Lower leg skin (tissue), 4 donors: Measurements from ENCODE around the gene SELENOV. TPM values are rescaled to one million over a fixed set of nuclear protein-coding genes. Genes with fewer than 3 reads are reported as not detected.

ENCODE experiments used
- DNase-seq, 2 donors: peaks; one replicate each; pipeline ENCODE4 v3.0.0-alpha.2; 2019; ENCODE audit warnings: low spot score in 2 of 2
- H3K4me3 ChIP-seq: fragments of 200-600 bp; sonication (generic); 2 replicates; pipeline ENCODE4 v1.5.1; 2017; ENCODE audit warnings: mild to moderate bottlenecking, low read depth; ENCODE audit not compliant: poor library complexity, severe bottlenecking
- POLR2A ChIP-seq, 2 donors: fragments of 450-650 bp; IDR thresholded peaks; one replicate each; pipeline ENCODE4 v1.6.1; 2016 to 2017; ENCODE audit warnings: antibody characterized with exemption in 2 of 2, mild to moderate bottlenecking in 1 of 2, moderate library complexity in 1 of 2
- WGBS, 2 donors: methylation state at CpG; one replicate each; pipeline ENCODE4 v1.1.5; 2018; 5-methylcytosine and 5-hydroxymethylcytosine counted together
- intact Hi-C: fragments of 100-400 bp; cut with DNase I; formaldehyde crosslinking; loops from one replicate; pipeline ENCODE4 v1.15.0; 2023; ENCODE audit warnings: low total_unique reads
- total RNA-seq, 4 donors: library from RNA; depleted of rRNA; stranded (reverse); fragments of >200 nt; gene quantifications; one replicate each; pipeline ENCODE4 v1.1.0, GENCODE V29; 2016
- TF ChIP-seq, protein P1 (sequence below), 3 donors: fragments of 450-650 bp; IDR thresholded peaks; one replicate each; pipeline ENCODE4 v1.5.1; 2016; ENCODE audit warnings: antibody characterized with exemption in 3 of 3, mild to moderate bottlenecking in 3 of 3, moderate library complexity in 2 of 3

SELENOV gene
- total RNA-seq, 4 donors from 2014 or later: not detected

DNA sequence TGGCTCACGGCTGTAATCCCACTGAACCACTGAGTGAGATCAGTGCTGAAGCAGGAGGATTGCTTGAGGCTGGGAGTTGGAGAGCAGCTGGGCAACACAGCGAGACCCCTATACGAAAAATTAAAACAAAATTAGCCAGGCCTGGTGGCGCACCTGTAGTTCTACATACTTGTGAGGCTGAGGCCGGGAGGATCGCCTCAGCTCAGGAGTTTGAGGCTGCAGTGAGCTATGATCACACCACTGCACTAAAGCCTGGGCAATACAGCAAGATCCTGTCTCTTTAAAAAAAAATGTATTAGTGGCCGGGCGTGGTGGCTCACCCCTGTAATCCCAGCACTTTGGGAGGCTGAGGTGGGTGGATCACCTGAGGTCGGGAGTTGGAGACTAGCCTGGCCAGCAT, 6.3 kb upstream of the SELENOV start:
- TF ChIP-seq, protein P1, sequence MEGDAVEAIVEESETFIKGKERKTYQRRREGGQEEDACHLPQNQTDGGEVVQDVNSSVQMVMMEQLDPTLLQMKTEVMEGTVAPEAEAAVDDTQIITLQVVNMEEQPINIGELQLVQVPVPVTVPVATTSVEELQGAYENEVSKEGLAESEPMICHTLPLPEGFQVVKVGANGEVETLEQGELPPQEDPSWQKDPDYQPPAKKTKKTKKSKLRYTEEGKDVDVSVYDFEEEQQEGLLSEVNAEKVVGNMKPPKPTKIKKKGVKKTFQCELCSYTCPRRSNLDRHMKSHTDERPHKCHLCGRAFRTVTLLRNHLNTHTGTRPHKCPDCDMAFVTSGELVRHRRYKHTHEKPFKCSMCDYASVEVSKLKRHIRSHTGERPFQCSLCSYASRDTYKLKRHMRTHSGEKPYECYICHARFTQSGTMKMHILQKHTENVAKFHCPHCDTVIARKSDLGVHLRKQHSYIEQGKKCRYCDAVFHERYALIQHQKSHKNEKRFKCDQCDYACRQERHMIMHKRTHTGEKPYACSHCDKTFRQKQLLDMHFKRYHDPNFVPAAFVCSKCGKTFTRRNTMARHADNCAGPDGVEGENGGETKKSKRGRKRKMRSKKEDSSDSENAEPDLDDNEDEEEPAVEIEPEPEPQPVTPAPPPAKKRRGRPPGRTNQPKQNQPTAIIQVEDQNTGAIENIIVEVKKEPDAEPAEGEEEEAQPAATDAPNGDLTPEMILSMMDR (IDR thresholded peaks at IDR 0.05): no peak
- no peak for TF ChIP-seq POLR2A (IDR thresholded peaks at IDR 0.05)
- H3K4me3 ChIP-seq: no peak overlapping the region
- 84 to 87% methylated on average over 9 of the region's 9 CpGs for WGBS, 2 donors
- DNase-seq: no peak
- intact Hi-C loops: no loop called here

DNA sequence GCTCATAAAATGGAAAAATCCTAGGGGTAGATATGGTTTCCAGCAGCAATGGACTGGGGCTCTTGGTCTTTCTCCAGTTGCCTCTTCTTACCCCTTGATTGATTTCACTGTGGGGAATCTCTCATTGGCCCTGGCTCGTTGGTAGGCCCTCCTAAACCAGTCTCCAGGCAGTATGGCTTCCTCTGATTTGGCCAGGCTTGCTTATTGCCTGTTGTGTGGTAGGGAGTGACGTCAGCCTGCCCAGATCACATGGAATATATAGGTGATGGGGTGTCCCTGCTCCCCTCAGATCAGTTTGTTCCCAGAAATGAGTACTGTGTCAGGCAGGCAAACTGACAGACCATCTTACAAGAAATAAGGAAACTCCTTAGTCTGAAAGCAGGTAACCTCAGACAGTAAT, 5.7 kb upstream of the SELENOV start:
- no peak overlapping the region for H3K4me3 ChIP-seq
- DNase-seq: no peak
- 48 to 78% methylated on average over 2 of the region's 2 CpGs for WGBS, 2 donors
- TF ChIP-seq, protein P1 (IDR thresholded peaks at IDR 0.05): no peak
- TF ChIP-seq POLR2A (IDR thresholded peaks at IDR 0.05): no peak
- intact Hi-C loops: no loop called here

DNA sequence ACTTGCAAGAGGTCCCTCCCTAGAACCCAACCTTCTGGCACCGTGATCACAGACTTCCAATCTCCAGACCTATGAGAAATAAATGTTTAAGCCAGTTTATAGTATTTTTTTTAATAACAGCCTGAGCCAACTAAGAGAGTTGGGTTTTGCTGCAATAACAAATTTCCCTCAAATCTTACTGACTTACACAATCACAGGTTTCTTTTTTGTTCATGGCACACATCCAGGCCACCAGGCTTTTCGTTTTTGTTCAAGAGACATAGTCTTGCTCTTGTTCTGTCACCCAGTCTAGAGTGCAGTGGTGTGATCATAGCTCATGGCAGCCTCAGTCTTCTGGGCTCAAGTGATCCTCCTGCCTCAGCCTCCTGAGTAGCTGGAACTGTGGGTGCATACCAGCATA, 2.0 kb upstream of the SELENOV start:
- intact Hi-C loops: no loop called here
- no peak overlapping the region for H3K4me3 ChIP-seq
- WGBS, 2 donors: 43 to 51% methylated on average over 2 of the region's 2 CpGs
- no peak for DNase-seq
- TF ChIP-seq POLR2A (IDR thresholded peaks at IDR 0.05): no peak
- TF ChIP-seq, protein P1 (IDR thresholded peaks at IDR 0.05): no peak

DNA sequence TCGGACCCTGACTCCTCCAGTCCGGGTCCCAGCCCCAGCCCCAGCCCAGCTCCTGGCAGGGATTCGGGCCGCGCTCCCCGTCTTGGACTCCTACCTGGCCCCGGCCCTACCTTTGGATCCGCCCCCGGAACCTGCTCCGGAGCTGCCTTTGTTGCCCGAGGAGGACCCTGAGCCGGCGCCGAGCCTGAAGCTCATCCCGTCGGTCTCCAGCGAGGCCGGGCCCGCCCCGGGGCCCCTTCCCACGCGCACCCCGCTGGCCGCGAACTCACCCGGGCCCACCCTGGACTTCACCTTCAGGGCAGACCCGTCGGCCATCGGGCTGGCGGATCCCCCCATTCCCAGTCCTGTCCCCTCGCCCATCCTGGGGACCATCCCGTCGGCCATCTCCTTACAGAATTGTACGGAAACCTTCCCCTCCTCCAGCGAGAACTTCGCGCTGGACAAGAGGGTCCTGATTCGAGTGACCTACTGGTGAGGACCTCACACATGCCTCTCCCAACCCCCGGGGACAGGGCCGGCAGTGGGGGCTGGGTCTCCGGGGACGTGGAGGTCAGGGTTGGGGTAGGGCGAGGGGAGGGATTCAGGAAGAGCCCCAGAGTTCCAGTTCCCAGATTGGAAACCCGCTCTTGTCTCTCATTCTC, 732 bp downstream of the SELENOV start:
- DNase-seq: no peak
- intact Hi-C loops: no loop called here
- TF ChIP-seq POLR2A (IDR thresholded peaks at IDR 0.05): no peak
- TF ChIP-seq, protein P1 (IDR thresholded peaks at IDR 0.05): no peak
- 2% methylated on average over 25 to 44 of the region's 44 CpGs for WGBS, 2 donors
- H3K4me3 ChIP-seq: no peak overlapping the region

DNA sequence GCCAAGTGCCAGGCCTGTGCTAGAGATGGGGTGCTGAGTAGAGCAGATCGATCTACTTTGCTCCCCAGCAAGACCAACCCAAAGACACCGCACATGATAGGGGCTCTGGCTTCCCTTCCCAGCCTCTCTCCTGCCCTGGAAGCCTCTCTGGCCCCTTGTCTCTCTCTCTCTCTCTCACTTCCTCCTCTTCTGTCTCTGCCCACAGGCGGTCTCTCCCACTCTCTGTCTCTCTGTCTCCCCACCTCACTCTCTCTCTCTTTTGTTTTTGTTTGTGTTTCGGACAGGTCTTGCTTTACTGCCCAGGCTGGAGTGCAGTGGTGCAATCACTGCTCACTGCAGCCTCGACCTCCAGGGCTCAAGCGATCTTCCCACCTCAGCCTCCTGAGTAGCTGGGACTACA, 1.3 kb downstream of the SELENOV start:
- no peak overlapping the region for H3K4me3 ChIP-seq
- 48 to 54% methylated on average over 6 of the region's 6 CpGs for WGBS, 2 donors

More for the DNA sequence above, 1.3 kb downstream of the SELENOV start:
- intact Hi-C loops: no loop called here
- no peak for TF ChIP-seq POLR2A (IDR thresholded peaks at IDR 0.05)
- TF ChIP-seq, protein P1 (IDR thresholded peaks at IDR 0.05): no peak
- no peak for DNase-seq
